IMR-90 (cell line): ENCODE data around the gene PLAAT2. TPM values are rescaled to one million over a fixed set of nuclear protein-coding genes. Genes with fewer than 3 reads are reported as not detected.

Source experiments
- ATAC-seq: fragments of 200-7000 bp; cut with Tn5 transposase; 2 replicates; pipeline ENCODE4 v1.9.1; 2020; ENCODE audit warnings: low read depth, mild to moderate bottlenecking, moderate library complexity
- BruUV-seq: library from RNA; stranded (reverse); fragments of 400-500 nt; replicated peaks from 2 replicates; lab custom pipeline; 2021; lab: Mats Ljungman, UMichigan
- CTCF ChIA-PET: fragments of 300-600 bp; formaldehyde crosslinking; extraction: SDS; loops from one replicate; lab custom pipeline; 2021; ENCODE audit warnings: antibody characterized with exemption; lab: Yijun Ruan, JAX
- POLR2A ChIA-PET: fragments of 300-600 bp; sonication (Branson Sonifier 250); formaldehyde crosslinking; loops from one replicate; lab custom pipeline; 2022; ENCODE audit warnings: antibody characterized with exemption; ENCODE audit not compliant: unreplicated experiment; lab: Charles Lee
- DNase-seq: peaks from one replicate; pipeline ENCODE4 v3.0.0; 2013
- H2AFZ ChIP-seq: replicated peaks from 2 replicates; pipeline ENCODE3; 2013; ENCODE audit warnings: low read length, mild to moderate bottlenecking; ENCODE audit not compliant: poor library complexity
- H2AK5ac ChIP-seq: 2 replicates; pipeline ENCODE4 v1.6.1; 2013; ENCODE audit warnings: low read depth, low read length, inconsistent platforms
- H2AK9ac ChIP-seq: replicated peaks from 2 replicates; pipeline ENCODE3; 2013; ENCODE audit warnings: mild to moderate bottlenecking, low read depth, low read length, moderate library complexity; ENCODE audit not compliant: poor library complexity
- H2BK120ac ChIP-seq: 2 replicates; pipeline ENCODE4 v1.6.1; 2013; ENCODE audit warnings: low read depth, low read length, inconsistent platforms
- H2BK15ac ChIP-seq: 3 replicates; pipeline ENCODE4 v1.6.1; 2013; ENCODE audit warnings: low read depth, low read length, inconsistent platforms
- H2BK20ac ChIP-seq: 2 replicates; pipeline ENCODE4 v1.6.1; 2013; ENCODE audit warnings: low read depth, mild to moderate bottlenecking, inconsistent platforms, low read length, moderate library complexity
- H2BK5ac ChIP-seq: 2 replicates; pipeline ENCODE4 v1.6.1; 2013; ENCODE audit warnings: mild to moderate bottlenecking, low read depth, low read length, inconsistent platforms; ENCODE audit not compliant: poor library complexity, severe bottlenecking
- H3K14ac ChIP-seq: replicated peaks from 2 replicates; pipeline ENCODE4 v1.6.1; 2013; ENCODE audit warnings: low read depth, low read length, inconsistent platforms
- H3K18ac ChIP-seq: 2 replicates; pipeline ENCODE4 v1.6.1; 2013; ENCODE audit warnings: low read depth, low read length, control low read depth
- H3K23ac ChIP-seq: 2 replicates; pipeline ENCODE4 v1.6.1; 2013; ENCODE audit warnings: low read depth, low read length, inconsistent platforms
- H3K27ac ChIP-seq: 2 replicates; pipeline ENCODE4 v1.5.1; 2013; ENCODE audit warnings: mild to moderate bottlenecking, control low read depth, low read length; ENCODE audit not compliant: insufficient read depth
- H3K27me3 ChIP-seq: 2 replicates; pipeline ENCODE4 v1.6.1; 2013; ENCODE audit warnings: low read length; ENCODE audit not compliant: control insufficient read depth, insufficient read depth
- H3K36me3 ChIP-seq: 2 replicates; pipeline ENCODE4 v1.6.1; 2013; ENCODE audit warnings: low read length, mixed read lengths; ENCODE audit not compliant: control insufficient read depth, insufficient read depth
- H3K4ac ChIP-seq: 2 replicates; pipeline ENCODE4 v1.6.1; 2013; ENCODE audit warnings: low read depth, low read length, inconsistent platforms
- H3K4me1 ChIP-seq: 2 replicates; pipeline ENCODE4 v1.6.1; 2013; ENCODE audit warnings: low read length, mixed read lengths; ENCODE audit not compliant: control insufficient read depth, insufficient read depth
- H3K4me2 ChIP-seq: 2 replicates; pipeline ENCODE4 v1.6.1; 2013; ENCODE audit warnings: low read depth, mild to moderate bottlenecking, control low read depth, low read length, moderate library complexity
- H3K4me3 ChIP-seq: 2 replicates; pipeline ENCODE4 v1.5.1; 2013; ENCODE audit warnings: low read depth, mild to moderate bottlenecking, control low read depth, low read length, moderate library complexity; ENCODE audit not compliant: insufficient read depth
- H3K56ac ChIP-seq: 2 replicates; pipeline ENCODE4 v1.6.1; 2013; ENCODE audit warnings: low read length, inconsistent platforms; ENCODE audit not compliant: insufficient read depth; ENCODE audit errors: extremely low read depth
- H3K79me1 ChIP-seq, 2 experiments: 2 replicates each; pipeline ENCODE4 v1.6.1; 2013; ENCODE audit warnings: low read length in 2 of 2, inconsistent platforms in 1 of 2, low read depth in 1 of 2
- H3K9ac ChIP-seq: 2 replicates; pipeline ENCODE4 v1.6.1; 2013; ENCODE audit warnings: low read depth, low read length, control low read depth
- H3K9me1 ChIP-seq: 2 replicates; pipeline ENCODE4 v1.6.1; 2013; ENCODE audit warnings: low read length, inconsistent platforms; ENCODE audit not compliant: insufficient read depth
- H3K9me3 ChIP-seq: 2 replicates; pipeline ENCODE4 v1.6.1; 2013; ENCODE audit warnings: low read length; ENCODE audit not compliant: control insufficient read depth, insufficient read depth
- H4K20me1 ChIP-seq: 2 replicates; pipeline ENCODE4 v1.6.1; 2013; ENCODE audit warnings: low read length, inconsistent platforms; ENCODE audit not compliant: insufficient read depth
- H4K5ac ChIP-seq: 2 replicates; pipeline ENCODE4 v1.6.1; 2013; ENCODE audit warnings: mild to moderate bottlenecking, low read depth, low read length, control low read depth
- H4K8ac ChIP-seq, 2 experiments: 2 replicates each; pipeline ENCODE4 v1.6.1; 2013; ENCODE audit warnings: low read depth in 2 of 2, low read length in 2 of 2, control low read depth in 1 of 2, inconsistent platforms in 1 of 2
- H4K91ac ChIP-seq: 2 replicates; pipeline ENCODE4 v1.6.1; 2013; ENCODE audit warnings: low read depth, low read length, inconsistent platforms; ENCODE audit not compliant: insufficient read depth
- CEBPB ChIP-seq: IDR thresholded peaks from 2 replicates; pipeline ENCODE4 v1.6.1; 2012; ENCODE audit warnings: low read depth, low read length, improper control_type of control experiment
- CHD1 ChIP-seq: IDR thresholded peaks from 2 replicates; pipeline ENCODE4 v1.6.1; 2012; ENCODE audit warnings: low read depth, low read length, improper control_type of control experiment
- MAFK ChIP-seq: IDR thresholded peaks from 2 replicates; pipeline ENCODE4 v1.6.1; 2012; ENCODE audit warnings: low read depth, low read length, improper control_type of control experiment
- MXI1 ChIP-seq: IDR thresholded peaks from 2 replicates; pipeline ENCODE4 v1.6.1; 2012; ENCODE audit warnings: low read depth, mild to moderate bottlenecking, low read length, moderate library complexity, borderline replicate concordance
- NFE2L2 ChIP-seq: fragments of 150-350 bp; IDR thresholded peaks from 2 replicates; pipeline ENCODE4 v1.6.1; 2016; ENCODE audit warnings: low read depth, mild to moderate bottlenecking, low read length
- RAD21 ChIP-seq: IDR thresholded peaks from 2 replicates; pipeline ENCODE4 v1.6.1; 2012; ENCODE audit warnings: low read length, improper control_type of control experiment
- RCOR1 ChIP-seq: IDR thresholded peaks from 2 replicates; pipeline ENCODE4 v1.6.1; 2012; ENCODE audit warnings: mild to moderate bottlenecking, low read length, improper control_type of control experiment; ENCODE audit not compliant: insufficient replicate concordance
- RFX5 ChIP-seq: IDR thresholded peaks from 2 replicates; pipeline ENCODE4 v1.8.0; 2012; ENCODE audit warnings: low read depth, mild to moderate bottlenecking, low read length, moderate library complexity
- WGBS, 2 experiments: methylation state at CpG; one replicate each; pipeline versions ENCODE4 v1.1.5 to v1.1.7; 2013; ENCODE audit warnings: missing lambda C conversion rate in 2 of 2; ENCODE audit not compliant: insufficient read length in 1 of 2; ENCODE audit errors: extremely low coverage in 2 of 2; 5-methylcytosine and 5-hydroxymethylcytosine counted together
- dilution Hi-C: fragments of 300-500 bp; cut with HindIII; formaldehyde crosslinking; loops from one replicate; pipeline ENCODE4 v1.14.3; 2018; ENCODE audit warnings: low sequenced_read_pairs; ENCODE audit not compliant: unreplicated experiment
- in situ Hi-C: fragments of 300-500 bp; cut with MboI; formaldehyde crosslinking; loops from 3 replicates; pipeline ENCODE4 v1.14.3; 2019; ENCODE audit warnings: low sequenced_read_pairs, inconsistent platforms, mixed read lengths
- intact Hi-C: fragments of 100-400 bp; cut with micrococcal nuclease; formaldehyde crosslinking; loops from 2 replicates; pipeline ENCODE4 v1.10.0; 2022
- polyA plus RNA-seq, 3 experiments: library from polyadenylated mRNA; depleted of rRNA; stranded (reverse); fragments of >200 nt; gene quantifications; 2 replicates each; pipeline ENCODE4 v1.2.3, GENCODE V29; 2012; ENCODE audit warnings: low replicate concordance in 1 of 3
- total RNA-seq: library from RNA; depleted of rRNA; stranded (reverse); fragments of >200 nt; gene quantifications from 2 replicates; pipeline ENCODE4 v1.2.3, GENCODE V29; 2012
- TF ChIP-seq, protein P1 (sequence below): fragments of 150-350 bp; IDR thresholded peaks from 2 replicates; pipeline ENCODE4 v1.6.1; 2017; ENCODE audit warnings: mild to moderate bottlenecking, antibody characterized with exemption, low read length, low read depth
- TF ChIP-seq, protein P2 (sequence below): fragments of 150-350 bp; IDR thresholded peaks from 2 replicates; pipeline ENCODE4 v1.6.1; 2016; ENCODE audit warnings: low read depth, mild to moderate bottlenecking, low read length, moderate library complexity, borderline replicate concordance

Gene PLAAT2
- total and polyA plus RNA-seq, 2 of the 4 experiments (the other 2 are of a cell fraction), result not detected

DNA sequence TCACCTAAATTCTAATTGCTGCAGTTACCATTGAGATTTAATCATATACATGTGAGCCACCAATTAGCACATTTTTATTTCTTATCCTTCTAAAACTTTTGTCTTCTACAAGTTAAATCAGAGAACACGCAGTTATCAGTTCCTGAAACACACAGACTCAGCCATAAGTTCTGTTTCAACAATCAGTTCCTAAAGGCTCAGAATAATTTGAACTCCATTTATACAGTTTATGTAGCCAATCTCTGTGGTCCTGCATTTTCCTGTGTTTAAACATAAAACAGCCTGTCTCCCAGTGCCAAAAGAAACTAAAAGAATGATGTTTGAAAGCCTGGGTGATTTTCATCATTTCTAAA, 48.2 kb upstream of the PLAAT2 start:
- no TSS peak for BruUV-seq
- no peak overlapping the region for H3K56ac ChIP-seq
- ATAC-seq, result no peak
- no peak overlapping the region for H2AK5ac ChIP-seq
- no peaks in the 10 kb centered on the region; the same call in 1 of the 2 replicates for H3K9me1 ChIP-seq
- H3K9me3 ChIP-seq, result no peaks in the 10 kb centered on the region
- no peak overlapping the region for H2BK15ac ChIP-seq
- ChIA-PET CTCF (interaction anchor here (0.7 kb wide), 1 partner anchor 94 kb away, joined by 3 read pairs; no protein-coding TSS in a partner anchor), POLR2A (no interaction called here)
- no peak overlapping the region for H2AK9ac ChIP-seq
- intact Hi-C loops (no loop called here), in situ Hi-C loops (no loop called here), dilution Hi-C loops (no loop called here)
- no peak overlapping the region; a peak in 1 of 4 replicates for H4K8ac ChIP-seq
- no peak overlapping the region for H2BK120ac ChIP-seq
- no peaks in the 10 kb centered on the region for H3K79me1 ChIP-seq
- no peak overlapping the region for H3K27ac ChIP-seq
- WGBS, 2 experiments, result 17% methylated on average over 1 of the region's 1 CpG; no CpG with 5 or more reads in 1 of the 2 experiments
- H3K9ac ChIP-seq, result no peak overlapping the region
- no peak overlapping the region for H3K4me3 ChIP-seq
- no peak overlapping the region for H3K18ac ChIP-seq
- H3K14ac ChIP-seq, result no peak overlapping the region
- no peak overlapping the region for H4K91ac ChIP-seq
- no peak overlapping the region for H4K5ac ChIP-seq
- no peaks in the 10 kb centered on the region for H3K36me3 ChIP-seq
- H2BK5ac ChIP-seq, result no peak overlapping the region
- H3K27me3 ChIP-seq, result 0 out of 2 replicates have a peak, but pooled peaks cover 2% of the 10 kb centered on the region
- no peak for DNase-seq
- no peak overlapping the region for H3K4ac ChIP-seq
- peaks cover 9% of the 10 kb centered on the region; the same call in 1 of the 2 replicates for H3K4me1 ChIP-seq
- H4K20me1 ChIP-seq, result no peaks in the 10 kb centered on the region
- H3K4me2 ChIP-seq, result no peak overlapping the region
- TF ChIP-seq NFE2L2 (no peak), CEBPB (no peak), RAD21 (no peak), RFX5 (no peak), CHD1 (no peak), RCOR1 (no peak), MAFK (no peak), MXI1 (no peak)
- TF ChIP-seq, protein P1, sequence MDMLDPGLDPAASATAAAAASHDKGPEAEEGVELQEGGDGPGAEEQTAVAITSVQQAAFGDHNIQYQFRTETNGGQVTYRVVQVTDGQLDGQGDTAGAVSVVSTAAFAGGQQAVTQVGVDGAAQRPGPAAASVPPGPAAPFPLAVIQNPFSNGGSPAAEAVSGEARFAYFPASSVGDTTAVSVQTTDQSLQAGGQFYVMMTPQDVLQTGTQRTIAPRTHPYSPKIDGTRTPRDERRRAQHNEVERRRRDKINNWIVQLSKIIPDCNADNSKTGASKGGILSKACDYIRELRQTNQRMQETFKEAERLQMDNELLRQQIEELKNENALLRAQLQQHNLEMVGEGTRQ, result no peak
- TF ChIP-seq, protein P2, sequence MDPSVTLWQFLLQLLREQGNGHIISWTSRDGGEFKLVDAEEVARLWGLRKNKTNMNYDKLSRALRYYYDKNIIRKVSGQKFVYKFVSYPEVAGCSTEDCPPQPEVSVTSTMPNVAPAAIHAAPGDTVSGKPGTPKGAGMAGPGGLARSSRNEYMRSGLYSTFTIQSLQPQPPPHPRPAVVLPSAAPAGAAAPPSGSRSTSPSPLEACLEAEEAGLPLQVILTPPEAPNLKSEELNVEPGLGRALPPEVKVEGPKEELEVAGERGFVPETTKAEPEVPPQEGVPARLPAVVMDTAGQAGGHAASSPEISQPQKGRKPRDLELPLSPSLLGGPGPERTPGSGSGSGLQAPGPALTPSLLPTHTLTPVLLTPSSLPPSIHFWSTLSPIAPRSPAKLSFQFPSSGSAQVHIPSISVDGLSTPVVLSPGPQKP, result no peak
- no peak overlapping the region for H3K23ac ChIP-seq
- no peak overlapping the region for H2BK20ac ChIP-seq
- no peak overlapping the region for H2AFZ ChIP-seq
